NB4 (cell line): ENCODE results near the gene PDZK1IP1.

Experiments
- DNase-seq: peaks from one replicate; pipeline ENCODE4 v3.0.0; 2010; ENCODE audit warnings: low read depth
- H3K4me3 ChIP-seq: one replicate; pipeline ENCODE4 v1.5.1; 2011; ENCODE audit warnings: mild to moderate bottlenecking, low read depth, low read length, moderate library complexity
- MAX ChIP-seq: IDR thresholded peaks from 2 replicates; pipeline ENCODE4 v1.6.1; 2011; ENCODE audit warnings: low read depth, low read length
- MYC ChIP-seq: IDR thresholded peaks from 2 replicates; pipeline ENCODE4 v1.6.1; 2011; ENCODE audit warnings: low read depth, low read length
- POLR2A ChIP-seq: IDR thresholded peaks from 2 replicates; pipeline ENCODE4 v1.6.1; 2011; ENCODE audit warnings: mild to moderate bottlenecking; ENCODE audit not compliant: insufficient read length; ENCODE audit errors: extremely low read depth
- TF ChIP-seq, protein P1 (sequence below): IDR thresholded peaks from one replicate; pipeline ENCODE4 v1.5.1; 2012; ENCODE audit warnings: low read depth, low read length

Gene PDZK1IP1

DNA sequence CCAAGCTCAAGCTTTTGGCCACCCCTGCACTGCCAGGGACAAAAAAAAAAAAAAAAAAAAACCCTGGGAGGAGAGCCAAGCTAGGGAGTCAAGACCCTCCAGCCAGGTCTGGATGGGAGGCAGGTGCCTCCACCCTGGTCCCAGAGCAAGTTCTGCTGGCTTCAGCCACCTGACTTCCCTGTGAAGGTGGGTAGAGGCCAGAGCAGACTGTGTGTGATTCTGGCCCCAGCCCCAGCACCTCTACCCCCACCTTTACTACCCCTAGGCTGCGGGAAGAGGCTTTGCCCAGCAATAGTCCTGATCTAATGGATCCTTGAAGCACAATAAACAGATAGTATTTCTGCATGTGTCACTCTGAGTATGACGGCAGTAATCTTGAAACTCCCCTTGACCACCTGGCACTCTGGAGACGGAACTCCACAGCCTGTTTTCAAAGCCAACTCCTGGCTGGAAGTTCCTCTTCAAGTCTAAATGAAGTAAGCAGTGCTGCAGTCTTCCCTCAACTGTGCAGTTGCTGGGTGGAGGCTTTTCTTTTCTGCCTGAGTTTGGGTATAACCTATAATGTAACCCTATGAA lies 9.8 kb downstream of the PDZK1IP1 start:
- TF ChIP-seq POLR2A (no peak), MAX (no peak), MYC (no peak)
- TF ChIP-seq, protein P1, sequence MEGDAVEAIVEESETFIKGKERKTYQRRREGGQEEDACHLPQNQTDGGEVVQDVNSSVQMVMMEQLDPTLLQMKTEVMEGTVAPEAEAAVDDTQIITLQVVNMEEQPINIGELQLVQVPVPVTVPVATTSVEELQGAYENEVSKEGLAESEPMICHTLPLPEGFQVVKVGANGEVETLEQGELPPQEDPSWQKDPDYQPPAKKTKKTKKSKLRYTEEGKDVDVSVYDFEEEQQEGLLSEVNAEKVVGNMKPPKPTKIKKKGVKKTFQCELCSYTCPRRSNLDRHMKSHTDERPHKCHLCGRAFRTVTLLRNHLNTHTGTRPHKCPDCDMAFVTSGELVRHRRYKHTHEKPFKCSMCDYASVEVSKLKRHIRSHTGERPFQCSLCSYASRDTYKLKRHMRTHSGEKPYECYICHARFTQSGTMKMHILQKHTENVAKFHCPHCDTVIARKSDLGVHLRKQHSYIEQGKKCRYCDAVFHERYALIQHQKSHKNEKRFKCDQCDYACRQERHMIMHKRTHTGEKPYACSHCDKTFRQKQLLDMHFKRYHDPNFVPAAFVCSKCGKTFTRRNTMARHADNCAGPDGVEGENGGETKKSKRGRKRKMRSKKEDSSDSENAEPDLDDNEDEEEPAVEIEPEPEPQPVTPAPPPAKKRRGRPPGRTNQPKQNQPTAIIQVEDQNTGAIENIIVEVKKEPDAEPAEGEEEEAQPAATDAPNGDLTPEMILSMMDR, result no peak
- H3K4me3 ChIP-seq, result no peak overlapping the region
- DNase-seq, result no peak

- peak overlapping the region; percentile 16 for H3K4me3 ChIP-seq
- DNase-seq, result peak; percentile 87
- TF ChIP-seq, protein P1, result peak; percentile 89
- peak; percentile 15 for TF ChIP-seq POLR2A
- TF ChIP-seq MYC, result peak; percentile 68
- TF ChIP-seq MAX, result peak; percentile 74
These were observed 10.5 kb downstream of the PDZK1IP1 start for GRCh38 chr1:47179017-47179987.

DNA sequence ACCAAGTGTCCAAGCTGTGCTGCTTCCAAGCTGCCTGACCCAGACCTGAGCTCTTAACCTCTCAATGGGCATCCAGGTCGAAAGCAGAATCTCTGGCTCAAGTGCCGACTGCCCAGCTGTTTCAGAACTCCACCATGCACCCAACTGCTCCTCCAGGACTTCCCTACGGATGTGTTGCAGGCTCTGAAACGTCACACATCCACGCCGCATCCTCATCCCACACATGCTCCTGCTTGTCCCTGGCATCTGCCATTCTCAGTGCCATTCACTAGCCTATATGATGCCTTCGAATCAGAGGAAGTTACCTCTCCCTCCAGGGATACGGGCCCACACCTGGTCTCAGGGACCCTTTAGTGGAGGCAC lies 11.2 kb downstream of the PDZK1IP1 start:
- DNase-seq, result no peak
- TF ChIP-seq POLR2A, result no peak
- TF ChIP-seq MYC, result no peak
- TF ChIP-seq, protein P1, result no peak
- TF ChIP-seq MAX, result no peak
- H3K4me3 ChIP-seq, result peak overlapping the region; percentile 16

GRCh38 chr1:47178020-47178419 lies 11.8 kb downstream of the PDZK1IP1 start:
- no peak overlapping the region for H3K4me3 ChIP-seq
- no peak for DNase-seq
- no peak for TF ChIP-seq MYC

- peak; percentile 62 for DNase-seq
These were observed 14.5 kb downstream of the PDZK1IP1 start for GRCh38 chr1:47175227-47175934.

DNA sequence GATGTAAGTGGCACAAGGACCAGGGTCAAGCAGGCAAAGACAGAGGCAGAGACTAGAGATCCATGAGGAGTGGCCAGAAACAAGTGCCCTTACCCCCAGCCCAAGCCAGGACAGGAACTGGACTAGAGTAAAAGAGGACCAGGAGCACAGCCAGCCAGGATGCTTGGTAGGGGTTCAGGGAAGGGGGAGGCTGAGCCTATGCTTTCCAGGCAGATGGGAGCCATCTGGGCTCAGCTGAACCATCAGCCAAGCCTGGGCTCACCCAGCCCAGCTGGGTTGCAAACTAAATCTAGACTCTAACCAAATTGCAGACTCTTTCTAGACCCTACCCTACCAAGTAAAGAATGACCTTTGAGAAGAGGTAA lies 15.2 kb downstream of the PDZK1IP1 start:
- DNase-seq, result no peak
- TF ChIP-seq MAX, result no peak
- TF ChIP-seq, protein P1, result no peak
- TF ChIP-seq MYC, result no peak
- no peak for TF ChIP-seq POLR2A
- H3K4me3 ChIP-seq, result no peak overlapping the region

More at GRCh38 chr1:47175227-47175934, 14.5 kb downstream of the PDZK1IP1 start:
- H3K4me3 ChIP-seq, result no peak overlapping the region
- TF ChIP-seq MAX, result peak; percentile 50; the same call in 1 of the 2 replicates
- TF ChIP-seq, protein P1, result peak; percentile 92
- no peak for TF ChIP-seq MYC
